ENCODE data around the gene SLN. TPM values are rescaled to one million over a fixed set of nuclear protein-coding genes. Genes with fewer than 3 reads are reported as not detected.

Gene SLN
- total RNA-seq, 2 donors from 2014 or later: 767 to 1,160 TPM

- no peak for TF ChIP-seq CTCF (IDR thresholded peaks at IDR 0.05)
- Histone ChIP-seq H3K36me3 (no peaks in the 10 kb centered on the region), H3K27me3 (no peaks in the 10 kb centered on the region), H3K9me3 (no peaks in the 10 kb centered on the region), H3K4me3 (no peak overlapping the region), H3K27ac (no peak overlapping the region), H3K4me1 (no peaks in the 10 kb centered on the region)
- no peak for DNase-seq (ENCODE audit: low spot score)
Measured at GRCh38 chr11:107731941-107732688, 20.3 kb upstream of the SLN start.

- no peaks in the 10 kb centered on the region for H3K27me3 ChIP-seq
- TF ChIP-seq CTCF (IDR thresholded peaks at IDR 0.05): no peak
- no peaks in the 10 kb centered on the region for H3K9me3 ChIP-seq
- no peak overlapping the region for H3K27ac ChIP-seq
- no peak for DNase-seq (ENCODE audit: low spot score)
- no peaks in the 10 kb centered on the region for H3K36me3 ChIP-seq
- peaks cover 0 to 17% of the 10 kb centered on the region in 2 donors for H3K4me1 ChIP-seq
- H3K4me3 ChIP-seq: no peak overlapping the region
Measured at GRCh38 chr11:107722662-107723061, 10.8 kb upstream of the SLN start.

- Histone ChIP-seq H3K4me1 (peaks cover 0 to 17% of the 10 kb centered on the region in 2 donors), H3K9me3 (no peaks in the 10 kb centered on the region), H3K27me3 (no peaks in the 10 kb centered on the region), H3K36me3 (no peaks in the 10 kb centered on the region), H3K4me3 (no peak overlapping the region), H3K27ac (no peak overlapping the region)
- no peak for DNase-seq (ENCODE audit: low spot score)
- TF ChIP-seq CTCF (IDR thresholded peaks at IDR 0.05): no peak
Measured at GRCh38 chr11:107721207-107721606, 9.4 kb upstream of the SLN start.

- H3K27ac ChIP-seq: peak overlapping the region; percentile 45 to 56
- H3K27me3 ChIP-seq: no peaks in the 10 kb centered on the region
- H3K4me1 ChIP-seq: peaks cover 0 to 17% of the 10 kb centered on the region in 2 donors
- no peaks in the 10 kb centered on the region for H3K9me3 ChIP-seq
- DNase-seq (ENCODE audit: low spot score): no peak
- no peaks in the 10 kb centered on the region for H3K36me3 ChIP-seq
- TF ChIP-seq CTCF (IDR thresholded peaks at IDR 0.05): no peak
- no peak overlapping the region for H3K4me3 ChIP-seq
Measured at GRCh38 chr11:107720303-107720774, 8.5 kb upstream of the SLN start.

- Histone ChIP-seq H3K4me3 (no peak overlapping the region), H3K27me3 (no peaks in the 10 kb centered on the region), H3K36me3 (no peaks in the 10 kb centered on the region), H3K27ac (peak overlapping the region; percentile 45 to 56), H3K9me3 (no peaks in the 10 kb centered on the region), H3K4me1 (peaks cover 0 to 17% of the 10 kb centered on the region in 2 donors)
- DNase-seq (ENCODE audit: low spot score): no peak
- no peak for TF ChIP-seq CTCF (IDR thresholded peaks at IDR 0.05)
Measured at GRCh38 chr11:107719557-107720302, 7.9 kb upstream of the SLN start.
